HCT116 (cell line): Measurements from ENCODE around the gene TNRC6C.

Experiments
- CTCF ChIP-seq, 3 experiments: fragments of 200-600 bp in 1 of 3; sonication (generic) in 1 of 3; IDR thresholded peaks in 2 of 3; conservative IDR thresholded peaks in 1 of 3; 2 replicates each; pipeline ENCODE4 v1.5.1; 2012 to 2017; ENCODE audit warnings: low read depth in 2 of 3, low read length in 2 of 3, antibody characterized with exemption in 1 of 3, borderline replicate concordance in 1 of 3, control low read depth in 1 of 3, mild to moderate bottlenecking in 1 of 3, mixed read lengths in 1 of 3, mixed run types in 1 of 3, moderate library complexity in 1 of 3; ENCODE audit not compliant: insufficient read depth in 1 of 3
- POLR2A ChIP-seq: IDR thresholded peaks from 2 replicates; pipeline ENCODE4 v1.7.0; 2011; ENCODE audit warnings: borderline replicate concordance; ENCODE audit not compliant: insufficient read depth, insufficient read length; ENCODE audit errors: extremely low read depth
- POLR2AphosphoS5 ChIP-seq: IDR thresholded peaks from 2 replicates; pipeline ENCODE4 v1.6.1; 2011; ENCODE audit warnings: mild to moderate bottlenecking, low read depth, low read length, moderate library complexity
- YY1 ChIP-seq: IDR thresholded peaks from 2 replicates; pipeline ENCODE4 v1.6.1; 2011; ENCODE audit warnings: low read length, low read depth, moderate library complexity, mild to moderate bottlenecking; ENCODE audit not compliant: insufficient replicate concordance; ENCODE audit errors: extremely low read depth
- ZNF274 ChIP-seq: fragments of 200-500 bp; sonication (Bioruptor generic); IDR thresholded peaks from 2 replicates; pipeline ENCODE4 v1.6.1; 2014; ENCODE audit warnings: mild to moderate bottlenecking, low read depth, low read length, inconsistent platforms
- TF ChIP-seq, protein P1 (sequence below): IDR thresholded peaks from 2 replicates; pipeline ENCODE4 v1.6.1; 2012
- TF ChIP-seq, protein P2 (sequence below): IDR thresholded peaks from 2 replicates; pipeline ENCODE4 v1.6.1; 2012; ENCODE audit warnings: low read depth

DNA sequence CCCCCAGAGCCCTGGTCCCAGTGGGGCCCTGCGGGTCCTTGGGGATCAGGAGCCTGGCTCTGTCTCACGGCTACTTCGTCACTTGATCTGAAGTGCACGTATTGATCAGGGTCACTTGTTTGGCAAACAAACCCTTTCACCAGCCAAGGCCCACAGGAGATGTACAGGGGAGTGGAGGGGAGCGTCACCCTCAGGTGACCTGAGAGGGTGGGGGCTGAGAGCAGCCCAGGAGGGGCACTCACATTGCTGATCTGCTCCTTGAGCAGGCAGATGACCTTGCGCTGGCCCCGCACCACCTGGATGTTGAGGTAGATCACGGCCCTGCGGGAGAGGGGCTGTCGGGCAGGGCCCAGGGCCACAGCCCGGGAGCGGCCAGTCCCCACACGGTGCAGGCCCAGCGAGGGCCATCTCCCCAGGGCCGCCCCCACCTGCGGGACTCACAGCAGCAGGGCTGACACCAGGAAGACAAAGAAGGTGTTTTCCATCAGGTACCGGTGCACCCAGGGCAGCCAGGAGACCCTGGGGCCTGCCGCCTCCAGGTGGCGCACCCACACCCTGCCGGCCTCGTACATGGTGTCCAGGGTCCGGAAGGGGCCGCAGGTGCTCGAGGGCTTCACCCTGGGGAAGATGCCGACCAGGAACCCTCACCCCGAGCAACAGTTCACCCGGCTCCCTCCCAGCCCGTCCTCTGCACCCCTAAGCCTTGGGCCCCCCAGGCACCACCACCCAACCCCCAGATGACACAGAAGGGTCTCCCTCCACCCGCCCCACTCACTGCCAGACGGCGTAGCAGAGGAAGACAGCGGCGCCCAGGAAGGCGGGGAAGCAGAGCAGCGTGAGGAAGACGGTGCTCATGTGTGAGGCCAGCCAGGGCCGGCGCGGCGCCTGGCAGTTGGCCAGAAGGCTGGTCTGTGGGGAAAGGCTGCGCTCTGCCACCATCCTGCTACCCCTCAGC lies 158.8 kb downstream of the TNRC6C start:
- TF ChIP-seq, protein P1, sequence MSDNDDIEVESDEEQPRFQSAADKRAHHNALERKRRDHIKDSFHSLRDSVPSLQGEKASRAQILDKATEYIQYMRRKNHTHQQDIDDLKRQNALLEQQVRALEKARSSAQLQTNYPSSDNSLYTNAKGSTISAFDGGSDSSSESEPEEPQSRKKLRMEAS: no peak
- TF ChIP-seq CTCF (IDR thresholded peaks at IDR 0.05 in 2 of 3, conservative IDR thresholded peaks at IDR 0.05 in 1 of 3; ENCODE audit: borderline replicate concordance in 1 of 3, insufficient read depth in 1 of 3, low read depth in 2 of 3, low read length in 2 of 3) (peak; percentile 41 to 70 (median 52); a peak in 5 of 6 replicates), ZNF274 (no peak), POLR2A (no peak), POLR2AphosphoS5 (no peak), YY1 (no peak)
- TF ChIP-seq, protein P2, sequence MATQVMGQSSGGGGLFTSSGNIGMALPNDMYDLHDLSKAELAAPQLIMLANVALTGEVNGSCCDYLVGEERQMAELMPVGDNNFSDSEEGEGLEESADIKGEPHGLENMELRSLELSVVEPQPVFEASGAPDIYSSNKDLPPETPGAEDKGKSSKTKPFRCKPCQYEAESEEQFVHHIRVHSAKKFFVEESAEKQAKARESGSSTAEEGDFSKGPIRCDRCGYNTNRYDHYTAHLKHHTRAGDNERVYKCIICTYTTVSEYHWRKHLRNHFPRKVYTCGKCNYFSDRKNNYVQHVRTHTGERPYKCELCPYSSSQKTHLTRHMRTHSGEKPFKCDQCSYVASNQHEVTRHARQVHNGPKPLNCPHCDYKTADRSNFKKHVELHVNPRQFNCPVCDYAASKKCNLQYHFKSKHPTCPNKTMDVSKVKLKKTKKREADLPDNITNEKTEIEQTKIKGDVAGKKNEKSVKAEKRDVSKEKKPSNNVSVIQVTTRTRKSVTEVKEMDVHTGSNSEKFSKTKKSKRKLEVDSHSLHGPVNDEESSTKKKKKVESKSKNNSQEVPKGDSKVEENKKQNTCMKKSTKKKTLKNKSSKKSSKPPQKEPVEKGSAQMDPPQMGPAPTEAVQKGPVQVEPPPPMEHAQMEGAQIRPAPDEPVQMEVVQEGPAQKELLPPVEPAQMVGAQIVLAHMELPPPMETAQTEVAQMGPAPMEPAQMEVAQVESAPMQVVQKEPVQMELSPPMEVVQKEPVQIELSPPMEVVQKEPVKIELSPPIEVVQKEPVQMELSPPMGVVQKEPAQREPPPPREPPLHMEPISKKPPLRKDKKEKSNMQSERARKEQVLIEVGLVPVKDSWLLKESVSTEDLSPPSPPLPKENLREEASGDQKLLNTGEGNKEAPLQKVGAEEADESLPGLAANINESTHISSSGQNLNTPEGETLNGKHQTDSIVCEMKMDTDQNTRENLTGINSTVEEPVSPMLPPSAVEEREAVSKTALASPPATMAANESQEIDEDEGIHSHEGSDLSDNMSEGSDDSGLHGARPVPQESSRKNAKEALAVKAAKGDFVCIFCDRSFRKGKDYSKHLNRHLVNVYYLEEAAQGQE: no peak
